ENCODE measurements around the gene SYT4. TPM values are rescaled to one million over a fixed set of nuclear protein-coding genes. Genes with fewer than 3 reads are reported as not detected.

Gene SYT4
- total and polyA plus RNA-seq, 2 of the 13 experiments (the other 11 are each of a cell fraction or from before 2014, with no cell fraction given) = not detected

DNA sequence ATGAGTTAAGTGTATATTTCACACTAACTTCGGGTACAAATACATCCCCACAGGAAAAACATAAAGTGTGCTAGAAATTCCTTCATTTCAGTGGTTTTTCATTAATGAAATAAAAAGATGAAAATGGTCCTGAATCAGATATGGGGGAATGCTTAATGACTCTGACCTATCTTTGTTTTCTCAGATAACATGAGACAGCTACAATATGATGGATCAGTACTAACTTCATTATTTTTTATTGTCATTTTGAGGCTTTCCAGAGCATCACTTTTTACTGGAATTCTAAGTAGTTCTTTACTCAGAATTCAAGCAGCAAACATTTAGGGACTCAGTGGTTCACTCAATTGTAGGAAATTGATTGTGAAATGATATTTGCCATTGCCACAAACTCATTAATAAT, 2.8 kb downstream of the SYT4 start (continued):
- no peak for TF ChIP-seq U2AF1 (optimal IDR thresholded peaks at IDR 0.05; ENCODE audit: low read depth, low read length)

GRCh38 chr18:43271593-43272432, 5.5 kb downstream of the SYT4 start:
- CTCF ChIA-PET (ENCODE audit: low intra/inter-chr PET ratio, low total read pairs) = interaction anchor here (1.0 to 2.6 kb wide), 3 partner anchors 676 to 1220 kb away, joined by 3 to 12 read pairs (median 4); no protein-coding TSS in a partner anchor
- H3K4me3 ChIP-seq (replicated peaks in 1 of 3; ENCODE audit: insufficient read depth in 1 of 3, low read depth in 2 of 3, low read length in 3 of 3) = no peak overlapping the region
- H4K20me1 ChIP-seq (ENCODE audit: insufficient read depth, low read length) = no peaks in the 10 kb centered on the region
- no peaks in the 10 kb centered on the region for H3K9me3 ChIP-seq (ENCODE audit: low read length)
- peak; percentile 35 for DNase-seq (ENCODE audit: low spot score)
- FAIRE-seq = peak; percentile 58
- TF ChIP-seq ISX (CRISPR knock-in tag; conservative IDR thresholded peaks at IDR 0.05) (no peak), CTCF (CRISPR knock-in tag; IDR thresholded peaks at IDR 0.05) (peak; percentile 60), SMC3 (IDR thresholded peaks at IDR 0.05; ENCODE audit: low read length) (peak; percentile 62), STAG1 (CRISPR knock-in tag; IDR thresholded peaks at IDR 0.05) (peak; percentile 59)
- intact Hi-C loops (cut with micrococcal nuclease; ENCODE audit: unreplicated experiment) (loop anchor here (1.0 to 10.0 kb wide), 4 partner anchors 237 to 1219 kb away; no protein-coding TSS in a partner anchor), in situ Hi-C loops (cut with HindIII; ENCODE audit: extremely low pct_ligation_motif_present, low pct_unique_long_range_greater_than_20kb) (loop anchor here (10.0 to 25.0 kb wide), 3 partner anchors 985 to 1217 kb away; no protein-coding TSS in a partner anchor)
- no peak overlapping the region for H3K27ac ChIP-seq (ENCODE audit: extremely low read length, insufficient read depth, low read length)
- H3K27me3 ChIP-seq (ENCODE audit: control insufficient read depth in 1 of 2, insufficient read depth in 2 of 2, low read length in 2 of 2) = no peaks in the 10 kb centered on the region
- no peak for ATAC-seq
- H3K4me1 ChIP-seq (ENCODE audit: insufficient read depth, low read length) = no peaks in the 10 kb centered on the region
- H3K9ac ChIP-seq (ENCODE audit: insufficient read depth, low read depth, low read length) = no peak overlapping the region
- no peaks in the 10 kb centered on the region for H3K36me3 ChIP-seq (replicated peaks in 1 of 2; ENCODE audit: control insufficient read depth in 1 of 2, insufficient read depth in 2 of 2, low read length in 2 of 2)
- WGBS (ENCODE audit: low lambda C conversion rate) = 16% methylated on average over 6 of the region's 6 CpGs
- no peak overlapping the region for H2AFZ ChIP-seq (ENCODE audit: low read length)
- no TSS peak for BruUV-seq (replicated peaks)
- H3K79me2 ChIP-seq (ENCODE audit: insufficient read depth, low read length) = no peaks in the 10 kb centered on the region
- H3K4me2 ChIP-seq (ENCODE audit: low read depth, low read length) = no peak overlapping the region
- POLR2A ChIA-PET = no interaction called here

Measured in HepG2 (cell line).